HG02840 (cell line): ENCODE results near the gene RCCD1.

Source experiments
- ATAC-seq: cut with Tn5 transposase; IDR thresholded peaks from one replicate; pipeline ENCODE4 v1.9.1; 2021; ENCODE audit warnings: mild to moderate bottlenecking, moderate library complexity, moderate number of reproducible peaks; ENCODE audit not compliant: unreplicated experiment, low FRiP score

RCCD1 gene

DNA sequence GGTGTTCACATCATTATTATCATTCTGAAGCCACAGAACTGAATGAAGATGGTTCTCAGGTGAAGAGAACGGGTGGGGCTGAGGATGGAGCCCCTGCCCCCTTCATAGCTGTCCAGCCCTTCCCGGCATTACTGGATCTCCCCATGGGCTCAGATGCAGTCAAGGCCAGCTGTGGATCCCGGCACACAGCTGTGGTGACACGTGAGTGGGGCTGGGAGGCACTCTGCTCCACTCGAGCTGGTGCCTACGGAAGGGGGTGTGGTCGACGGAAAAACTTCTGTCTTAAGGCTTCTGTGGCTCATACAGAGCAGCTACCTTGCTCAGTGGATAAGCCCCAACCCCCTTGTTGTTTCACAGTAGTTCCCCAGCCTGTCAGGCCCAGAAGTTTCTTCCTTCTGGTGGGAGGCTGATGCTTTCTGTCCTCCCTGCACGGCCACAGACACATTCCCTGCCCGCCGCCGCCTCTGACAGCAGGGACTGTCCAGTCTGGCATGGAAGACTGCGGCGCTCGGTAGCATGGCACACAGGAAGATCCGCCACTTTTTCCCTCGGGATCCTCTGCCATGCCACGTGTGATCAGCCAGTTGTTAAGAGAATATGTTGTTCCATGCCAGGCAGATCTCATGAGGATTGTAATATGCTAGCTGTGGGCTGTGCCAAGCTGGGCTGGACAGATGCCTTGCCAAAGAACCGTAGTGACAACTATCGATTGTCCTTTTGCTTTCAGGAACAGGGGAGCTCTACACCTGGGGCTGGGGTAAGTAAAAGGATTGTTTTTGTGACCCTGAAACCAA lies 5.8 kb downstream of the RCCD1 start:
- ATAC-seq, result no peak

GRCh38 chr15:90962021-90962420 lies 7.3 kb downstream of the RCCD1 start:
- no peak for ATAC-seq

GRCh38 chr15:90966262-90966661 lies 11.6 kb downstream of the RCCD1 start:
- ATAC-seq, result no peak

- no peak for ATAC-seq
Observed at GRCh38 chr15:90967206-90967605, 12.5 kb downstream of the RCCD1 start.

- ATAC-seq, result no peak
Observed at GRCh38 chr15:90968434-90968833, 13.8 kb downstream of the RCCD1 start.

- ATAC-seq, result no peak
Observed at GRCh38 chr15:90970274-90970673, 15.6 kb downstream of the RCCD1 start.

- no peak for ATAC-seq
Observed at GRCh38 chr15:90972133-90972532, 17.4 kb downstream of the RCCD1 start.

DNA sequence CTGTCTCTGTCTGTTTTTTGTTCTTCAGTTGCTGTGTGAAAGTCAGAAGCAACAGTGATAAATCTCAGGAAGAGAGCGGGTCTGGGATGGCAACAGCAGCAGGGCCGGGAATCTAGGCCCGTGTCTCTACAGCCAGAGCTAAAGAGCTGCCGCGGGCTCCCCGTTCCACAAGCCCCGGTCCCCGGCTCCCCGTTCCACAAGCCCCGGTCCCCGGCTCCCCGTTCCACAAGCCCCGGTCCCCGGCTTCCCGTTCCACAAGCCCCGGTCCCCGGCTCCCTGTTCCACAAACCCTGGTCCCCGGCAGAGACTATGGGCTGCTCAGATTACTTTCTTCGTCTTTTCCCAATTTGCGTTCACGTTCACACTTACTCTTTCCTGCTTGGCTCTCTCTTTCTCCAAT lies 19.5 kb downstream of the RCCD1 start:
- ATAC-seq, result no peak

- ATAC-seq, result no peak
Observed at GRCh38 chr15:90979582-90979981, 24.9 kb downstream of the RCCD1 start.

DNA sequence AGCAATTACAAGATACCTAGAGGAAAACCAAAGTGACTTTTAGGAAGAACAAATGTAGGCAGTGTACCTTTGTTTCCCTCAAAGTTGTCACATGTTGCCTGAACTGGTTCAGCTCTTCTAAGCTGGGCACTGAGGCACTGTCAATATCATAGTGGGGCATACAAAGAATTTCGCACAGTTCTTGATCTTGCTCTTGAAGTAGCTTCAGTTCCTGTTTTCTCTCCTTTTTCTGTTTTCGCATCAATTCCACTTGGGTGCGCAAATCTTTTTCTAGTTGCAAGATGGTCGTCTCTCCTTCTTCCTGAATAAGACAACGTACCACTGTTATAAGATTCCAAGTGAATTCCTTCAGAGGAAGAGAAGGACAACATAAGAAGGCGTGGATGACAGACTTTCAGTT lies 27.0 kb downstream of the RCCD1 start:
- ATAC-seq, result no peak

- no peak for ATAC-seq
Observed at GRCh38 chr15:90982135-90982534, 27.5 kb downstream of the RCCD1 start.

DNA sequence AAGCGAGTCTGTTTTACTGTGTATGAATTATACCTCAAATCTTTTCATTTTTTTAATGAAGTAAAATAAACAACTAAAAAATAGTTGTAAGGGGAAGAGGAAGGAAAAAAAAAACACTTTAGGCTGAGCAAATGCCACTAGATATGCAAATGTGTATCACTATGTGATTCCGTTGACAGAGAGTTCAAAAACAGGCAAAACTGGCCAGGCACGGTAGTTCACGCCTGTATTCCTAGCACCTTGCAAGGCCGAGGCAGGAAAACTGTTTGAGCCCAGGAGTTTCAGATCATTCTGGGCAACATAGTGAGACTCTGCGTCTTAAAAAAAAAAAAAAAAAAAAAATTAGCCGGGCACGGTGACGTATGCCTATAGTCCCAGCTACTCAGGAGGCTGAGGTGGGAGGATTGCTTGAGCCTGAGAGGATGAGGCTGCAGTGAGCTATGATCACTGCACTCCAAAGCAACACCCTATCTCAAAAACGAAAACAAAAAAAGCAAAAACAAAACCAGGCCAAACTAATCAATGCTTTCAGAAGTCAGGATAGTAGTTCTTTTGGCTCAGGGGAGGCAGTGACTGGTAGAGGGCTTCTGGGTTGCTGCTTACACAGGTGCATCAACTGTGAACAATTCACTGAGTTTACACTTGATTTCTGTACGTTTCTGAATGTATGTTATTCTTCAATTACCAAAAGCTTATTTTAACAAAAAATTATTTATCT lies 32.3 kb downstream of the RCCD1 start:
- ATAC-seq, result no peak

- ATAC-seq, result no peak
Observed at GRCh38 chr15:90987561-90988141, 33.0 kb downstream of the RCCD1 start.

DNA sequence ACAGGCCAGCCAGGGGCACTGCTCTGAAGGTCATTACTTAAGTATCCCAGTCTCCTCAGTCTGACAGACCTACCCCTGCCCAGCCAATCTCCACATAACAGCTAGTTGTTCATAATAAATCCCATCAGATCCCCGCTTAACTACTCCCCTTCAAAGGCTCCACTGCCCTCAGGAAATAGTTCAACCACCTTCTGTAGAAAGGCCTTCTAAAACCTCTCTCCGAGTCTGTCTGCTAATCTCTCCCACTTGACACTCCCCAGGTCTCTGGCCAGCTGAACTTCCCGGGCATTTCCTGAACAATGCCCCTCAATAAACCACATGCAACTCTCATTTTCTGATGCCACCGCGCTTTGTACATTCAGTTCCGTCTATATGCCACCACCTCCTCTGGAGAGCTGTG lies 33.6 kb downstream of the RCCD1 start:
- ATAC-seq, result no peak

DNA sequence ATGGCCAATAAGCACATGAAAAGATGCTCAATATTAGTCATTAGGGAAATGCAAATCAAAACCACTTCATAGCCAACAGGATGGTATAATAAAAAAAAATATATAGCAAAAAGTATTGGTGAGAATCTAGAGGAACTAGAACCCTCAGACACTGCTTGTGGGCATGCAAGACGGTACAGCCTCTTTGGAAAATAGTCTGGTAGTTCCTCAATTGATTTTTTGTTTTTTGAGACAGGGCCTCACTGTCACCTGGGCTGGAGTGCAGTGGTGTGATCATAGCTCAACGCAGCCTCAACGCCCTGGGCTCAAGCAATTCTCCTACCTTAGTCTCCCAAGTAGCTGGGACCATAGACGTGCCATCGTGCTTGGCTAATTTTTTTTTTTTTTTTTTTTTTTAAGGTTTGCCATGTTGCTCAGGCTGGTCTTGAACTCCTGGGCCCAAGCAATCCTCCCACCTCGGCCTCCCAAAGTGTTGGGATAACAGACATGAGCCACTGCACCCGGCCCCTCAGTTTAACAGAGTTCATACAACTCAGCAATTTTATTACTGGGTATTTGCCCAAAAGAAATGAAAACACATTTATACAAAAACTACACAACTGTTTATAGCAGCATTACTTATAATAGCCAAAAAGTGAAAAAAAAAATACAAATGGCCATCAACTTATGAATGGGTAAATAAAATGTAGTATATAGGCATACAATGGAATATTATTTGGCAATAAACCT lies 34.5 kb downstream of the RCCD1 start:
- ATAC-seq, result no peak

DNA sequence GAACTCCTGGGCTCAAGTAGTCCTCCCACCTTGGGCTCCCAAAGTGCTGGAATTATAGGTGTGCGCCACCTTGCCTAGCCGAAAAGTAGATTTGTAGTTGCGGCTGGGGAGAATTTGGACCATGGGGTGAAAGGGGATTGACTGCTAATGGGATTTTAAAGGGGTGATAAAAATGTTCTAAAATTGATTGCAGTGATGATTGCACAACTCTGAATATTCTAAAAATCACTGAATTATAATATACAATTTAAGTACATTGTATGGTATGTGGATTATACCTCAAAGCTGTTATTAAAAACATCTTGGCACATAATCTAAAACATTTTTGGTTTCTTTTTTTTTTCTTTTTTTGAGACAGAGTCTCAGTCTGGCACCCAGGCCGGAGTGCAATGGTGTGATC lies 35.8 kb downstream of the RCCD1 start:
- ATAC-seq, result no peak

GRCh38 chr15:90991587-90992285 lies 37.1 kb downstream of the RCCD1 start:
- ATAC-seq, result no peak

- ATAC-seq, result peak; percentile 13
Observed at GRCh38 chr15:90994059-90994416, 39.4 kb downstream of the RCCD1 start.

DNA sequence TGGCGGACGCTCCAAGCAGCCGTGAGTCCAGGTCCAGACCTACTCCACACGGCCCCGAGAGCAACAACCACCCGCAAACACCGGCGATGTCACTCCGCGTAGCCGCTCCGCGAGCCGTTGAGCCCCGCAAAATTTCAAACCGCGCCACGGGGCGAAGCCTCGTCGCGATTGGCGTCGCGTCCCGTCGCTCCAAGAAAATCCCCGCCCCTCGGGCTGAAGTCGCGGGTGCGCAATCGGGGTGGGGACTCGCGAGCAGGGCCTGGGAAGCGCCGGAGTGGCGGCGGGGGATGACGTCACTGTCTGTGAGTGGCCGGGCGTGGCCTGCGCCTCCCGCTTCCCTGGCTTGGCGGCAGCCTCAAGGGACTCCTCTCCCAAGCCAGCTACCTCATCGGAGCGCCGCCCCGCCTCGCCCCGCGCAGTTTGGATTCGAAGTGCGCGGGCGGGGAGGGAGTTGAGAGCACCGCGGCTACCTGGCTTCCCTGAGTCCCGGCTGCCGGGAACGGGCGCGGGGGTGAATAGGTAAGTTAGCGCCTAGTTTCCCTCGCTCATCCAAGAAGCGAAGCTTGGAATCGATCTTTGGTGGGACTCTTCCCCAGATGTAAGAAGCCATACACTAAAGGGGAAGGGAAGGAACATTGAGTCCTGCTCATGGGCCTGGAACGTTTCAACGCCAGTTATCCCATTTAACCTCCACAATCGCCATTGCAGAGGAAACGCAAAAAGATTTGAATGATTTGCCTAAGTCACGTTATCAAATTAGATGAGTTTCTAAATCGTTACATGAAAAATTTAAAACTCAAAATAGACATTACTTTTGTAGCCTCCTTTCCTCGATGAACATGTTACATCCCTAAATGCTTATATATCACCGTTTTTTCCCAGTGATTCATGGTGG lies 40.0 kb downstream of the RCCD1 start, which contains the start of gene PRC1:
TSS of gene PRC1 (minus strand) at position 119 of the 895 bp plus-strand sequence. CDS start at position 1, 118 bp downstream.
- ATAC-seq, result peak; percentile 94
